ENCODE measurements around the gene DGKA. TPM values are rescaled to one million over a fixed set of nuclear protein-coding genes. Genes with fewer than 3 reads are reported as not detected.
"Not testable (repeated sequence)": the region's sequence is repeated elsewhere in the genome, so short reads cannot be mapped to it uniquely, and the experiment has no call there.

The DGKA gene
- total RNA-seq, 1 experiment from 2014 or later = 27.2 TPM

- peaks cover 36% of the 10 kb centered on the region for H3K4me1 ChIP-seq (ENCODE audit: insufficient read depth, low read length)
- H3K9ac ChIP-seq (ENCODE audit: low read length) = no peak overlapping the region
- no peaks in the 10 kb centered on the region for H4K20me1 ChIP-seq (ENCODE audit: low read length)
- POLR2A ChIA-PET (ENCODE audit: unreplicated experiment) = interaction anchor here (0.6 kb wide), 1 partner anchor 104 kb away, joined by 3 read pairs; the partner anchor contains the start of genes ORMDL2 and SARNP
- H3K27ac ChIP-seq (ENCODE audit: low read length) = peak overlapping the region; percentile 33; the same call in 1 of the 2 replicates
- no peaks in the 10 kb centered on the region for H3K9me2 ChIP-seq (replicated peaks; ENCODE audit: low read length)
- no peak overlapping the region for H2AFZ ChIP-seq (ENCODE audit: low read length)
- H3K4me3 ChIP-seq (ENCODE audit: low read length) = no peak overlapping the region
- ATAC-seq (no peak; the same call in 1 of the 2 replicates), DNase-seq (peak; percentile 54)
- H3K27me3 ChIP-seq (ENCODE audit: low read length) = no peaks in the 10 kb centered on the region
- no TSS peak for BruUV-seq (replicated peaks)
- H3K79me2 ChIP-seq (ENCODE audit: low read length) = peaks cover 84% of the 10 kb centered on the region
- no peak overlapping the region for H3K4me2 ChIP-seq (ENCODE audit: low read length)
- H3K9me3 ChIP-seq (ENCODE audit: low read length) = no peaks in the 10 kb centered on the region
- intact Hi-C loops (cut with micrococcal nuclease) = no loop called here
- H3F3A ChIP-seq (ENCODE audit: low read length, unreplicated experiment) = peaks cover 6% of the 10 kb centered on the region
- no peaks in the 10 kb centered on the region for H3K36me3 ChIP-seq (ENCODE audit: low read depth, low read length)
- TF ChIP-seq EZH2 (IDR thresholded peaks at IDR 0.05; ENCODE audit: low read length, unreplicated experiment) (no peak), EZH2phosphoT487 (IDR thresholded peaks at IDR 0.05; ENCODE audit: borderline replicate concordance, low read length) (no peak), CTCF (conservative IDR thresholded peaks at IDR 0.05; ENCODE audit: low read depth, low read length) (no peak)
- CTCF ChIA-PET = no interaction called here
Observed at GRCh38 chr12:55922126-55922525, 8.8 kb upstream of the DGKA start.

- H3K27me3 ChIP-seq (ENCODE audit: low read length); ATAC-seq; intact Hi-C loops (cut with micrococcal nuclease); H3K4me3 ChIP-seq (ENCODE audit: low read length); H3K4me2 ChIP-seq (ENCODE audit: low read length); DNase-seq; H4K20me1 ChIP-seq (ENCODE audit: low read length); H3K9me2 ChIP-seq (replicated peaks; ENCODE audit: low read length); POLR2A ChIA-PET (ENCODE audit: unreplicated experiment); BruUV-seq (replicated peaks); H3F3A ChIP-seq (ENCODE audit: low read length, unreplicated experiment); H3K36me3 ChIP-seq (ENCODE audit: low read depth, low read length); H3K9ac ChIP-seq (ENCODE audit: low read length); CTCF ChIA-PET; H2AFZ ChIP-seq (ENCODE audit: low read length); H3K9me3 ChIP-seq (ENCODE audit: low read length); H3K27ac ChIP-seq (ENCODE audit: low read length): not testable (repeated sequence)
- Histone ChIP-seq H3K4me1 (ENCODE audit: insufficient read depth, low read length) (peaks cover 37% of the 10 kb centered on the region), H3K79me2 (ENCODE audit: low read length) (peaks cover 70% of the 10 kb centered on the region)
Observed at GRCh38 chr12:55923648-55924047, 7.3 kb upstream of the DGKA start.

- peak overlapping the region; percentile 91 for H3K4me2 ChIP-seq (ENCODE audit: low read length)
- H3K9ac ChIP-seq (ENCODE audit: low read length) = no peak overlapping the region
- ATAC-seq = no peak
- H3K79me2 ChIP-seq (ENCODE audit: low read length) = peaks cover 58% of the 10 kb centered on the region
- no peak for DNase-seq
- no peak for TF ChIP-seq EZH2 (IDR thresholded peaks at IDR 0.05; ENCODE audit: low read length, unreplicated experiment)
- no peak for TF ChIP-seq EZH2phosphoT487 (IDR thresholded peaks at IDR 0.05; ENCODE audit: borderline replicate concordance, low read length)
- TF ChIP-seq CTCF (conservative IDR thresholded peaks at IDR 0.05; ENCODE audit: low read depth, low read length) = no peak
- BruUV-seq (replicated peaks) = no TSS peak
- POLR2A ChIA-PET (ENCODE audit: unreplicated experiment) = no interaction called here
- H3K36me3 ChIP-seq (ENCODE audit: low read depth, low read length) = no peaks in the 10 kb centered on the region
- H3F3A ChIP-seq (ENCODE audit: low read length, unreplicated experiment) = peaks cover 6% of the 10 kb centered on the region
- no peaks in the 10 kb centered on the region for H3K9me3 ChIP-seq (ENCODE audit: low read length)
- H2AFZ ChIP-seq (ENCODE audit: low read length) = no peak overlapping the region
- peaks cover 35% of the 10 kb centered on the region for H3K4me1 ChIP-seq (ENCODE audit: insufficient read depth, low read length)
- H3K27ac ChIP-seq (ENCODE audit: low read length) = no peak overlapping the region
- no peaks in the 10 kb centered on the region for H4K20me1 ChIP-seq (ENCODE audit: low read length)
- peak overlapping the region; percentile 90; the same call in 1 of the 2 replicates for H3K4me3 ChIP-seq (ENCODE audit: low read length)
- CTCF ChIA-PET = interaction anchor here (0.5 to 1.2 kb wide), 2 partner anchors 36 to 49 kb away, joined by 3 to 7 read pairs; partner anchors contain the start of gene RAB5B
- H3K27me3 ChIP-seq (ENCODE audit: low read length) = no peaks in the 10 kb centered on the region
- no peaks in the 10 kb centered on the region for H3K9me2 ChIP-seq (replicated peaks; ENCODE audit: low read length)
- intact Hi-C loops (cut with micrococcal nuclease) = no loop called here
Observed at GRCh38 chr12:55925371-55925770, 5.6 kb upstream of the DGKA start.

Measured in PC-3 (cell line).